ENCODE results near the gene ZBTB3. TPM values are rescaled to one million over a fixed set of nuclear protein-coding genes. Genes with fewer than 3 reads are reported as not detected.

The ZBTB3 gene
- total RNA-seq, 1 experiment from 2014 or later = 7.1 TPM

GRCh38 chr11:62712861-62713260, 41.1 kb downstream of the ZBTB3 start:
- no peak for DNase-seq (ENCODE audit: unreplicated experiment)
- Mint-ChIP-seq H3K36me3 (ENCODE audit: insufficient read depth, unreplicated experiment) (peaks cover 67% of the 10 kb centered on the region), H3K4me3 (ENCODE audit: unreplicated experiment) (no peak overlapping the region), H3K27me3 (ENCODE audit: insufficient read depth, unreplicated experiment) (no peaks in the 10 kb centered on the region), H3K27ac (ENCODE audit: low read depth, unreplicated experiment) (no peak overlapping the region), H3K4me1 (ENCODE audit: insufficient read depth, unreplicated experiment) (peaks cover 17% of the 10 kb centered on the region), H3K9me3 (ENCODE audit: unreplicated experiment) (no peaks in the 10 kb centered on the region)
- ChIA-PET CTCF (interaction anchor here (0.8 kb wide), 1 partner anchor 181 kb away, joined by 4 read pairs; no protein-coding TSS in a partner anchor), POLR2A (interaction anchor here (15.7 kb wide), 1 partner anchor 13 kb away, joined by 197 read pairs; the partner anchor contains the start of genes HNRNPUL2 and TTC9C)
- TSS peak; percentile 36 for BruUV-seq (replicated peaks)
- intact Hi-C loops (cut with micrococcal nuclease) = no loop called here
- TF ChIP-seq CTCF (IDR thresholded peaks at IDR 0.05; ENCODE audit: unreplicated experiment) = no peak

- no TSS peak for BruUV-seq (replicated peaks)
- H3K27ac Mint-ChIP-seq (ENCODE audit: low read depth, unreplicated experiment) = no peak overlapping the region
- ChIA-PET POLR2A (interaction anchor here (15.7 kb wide), 1 partner anchor 14 kb away, joined by 197 read pairs; the partner anchor contains the start of genes HNRNPUL2 and TTC9C), CTCF (interaction anchor here (0.7 kb wide), 1 partner anchor 39 kb away, joined by 4 read pairs; no protein-coding TSS in a partner anchor)
- no peak overlapping the region for H3K4me3 Mint-ChIP-seq (ENCODE audit: unreplicated experiment)
- intact Hi-C loops (cut with micrococcal nuclease) = no loop called here
- peaks cover 62% of the 10 kb centered on the region for H3K36me3 Mint-ChIP-seq (ENCODE audit: insufficient read depth, unreplicated experiment)
- no peak for DNase-seq (ENCODE audit: unreplicated experiment)
- H3K27me3 Mint-ChIP-seq (ENCODE audit: insufficient read depth, unreplicated experiment) = no peaks in the 10 kb centered on the region
- TF ChIP-seq CTCF (IDR thresholded peaks at IDR 0.05; ENCODE audit: unreplicated experiment) = no peak
- no peaks in the 10 kb centered on the region for H3K9me3 Mint-ChIP-seq (ENCODE audit: unreplicated experiment)
- peaks cover 16% of the 10 kb centered on the region for H3K4me1 Mint-ChIP-seq (ENCODE audit: insufficient read depth, unreplicated experiment)
These were observed 41.6 kb downstream of the ZBTB3 start for GRCh38 chr11:62712276-62712812.

GRCh38 chr11:62710001-62710345, 44.0 kb downstream of the ZBTB3 start:
- Mint-ChIP-seq H3K36me3 (ENCODE audit: insufficient read depth, unreplicated experiment) (peaks cover 49% of the 10 kb centered on the region), H3K9me3 (ENCODE audit: unreplicated experiment) (no peaks in the 10 kb centered on the region), H3K4me1 (ENCODE audit: insufficient read depth, unreplicated experiment) (peaks cover 24% of the 10 kb centered on the region), H3K27me3 (ENCODE audit: insufficient read depth, unreplicated experiment) (no peaks in the 10 kb centered on the region), H3K27ac (ENCODE audit: low read depth, unreplicated experiment) (peak overlapping the region; percentile 98), H3K4me3 (ENCODE audit: unreplicated experiment) (peak overlapping the region; percentile 91)
- BruUV-seq (replicated peaks) = no TSS peak
- no peak for DNase-seq (ENCODE audit: unreplicated experiment)
- intact Hi-C loops (cut with micrococcal nuclease) = no loop called here
- ChIA-PET POLR2A (interaction anchor here (1.4 to 15.7 kb wide), 9 partner anchors 10 to 145 kb away, joined by 4 to 197 read pairs (median 9); partner anchors contain the start of genes C11orf98, CSKMT, EEF1G and HNRNPUL2), CTCF (interaction anchor here (0.9 to 7.0 kb wide), 5 partner anchors 14 to 96 kb away, joined by 3 to 33 read pairs (median 4); no protein-coding TSS in a partner anchor)
- no peak for TF ChIP-seq CTCF (IDR thresholded peaks at IDR 0.05; ENCODE audit: unreplicated experiment)

GRCh38 chr11:62709247-62710000, 44.5 kb downstream of the ZBTB3 start:
- POLR2A ChIA-PET = interaction anchor here (0.7 to 15.7 kb wide), 14 partner anchors 9 to 146 kb away, joined by 3 to 197 read pairs (median 7); partner anchors contain the start of genes C11orf98, CSKMT, EEF1G and HNRNPUL2
- Mint-ChIP-seq H3K27ac (ENCODE audit: low read depth, unreplicated experiment) (peak overlapping the region; percentile 98), H3K4me3 (ENCODE audit: unreplicated experiment) (peak overlapping the region; percentile 91), H3K9me3 (ENCODE audit: unreplicated experiment) (no peaks in the 10 kb centered on the region), H3K27me3 (ENCODE audit: insufficient read depth, unreplicated experiment) (no peaks in the 10 kb centered on the region), H3K36me3 (ENCODE audit: insufficient read depth, unreplicated experiment) (peaks cover 49% of the 10 kb centered on the region), H3K4me1 (ENCODE audit: insufficient read depth, unreplicated experiment) (peaks cover 25% of the 10 kb centered on the region)
- intact Hi-C loops (cut with micrococcal nuclease) = no loop called here
- no TSS peak for BruUV-seq (replicated peaks)
- CTCF ChIA-PET = interaction anchor here (0.9 to 7.0 kb wide), 3 partner anchors 15 to 97 kb away, joined by 3 to 33 read pairs (median 4); no protein-coding TSS in a partner anchor
- DNase-seq (ENCODE audit: unreplicated experiment) = peak; percentile 85
- no peak for TF ChIP-seq CTCF (IDR thresholded peaks at IDR 0.05; ENCODE audit: unreplicated experiment)

All from MCF 10A (cell line).